Tibial nerve (tissue), 4 donors: ENCODE measurements around the gene SLC16A8.
"Not testable (repeated sequence)": the region's sequence is repeated elsewhere in the genome, so short reads cannot be mapped to it uniquely, and the experiment has no call there.

Experiments
- EP300 ChIP-seq, 2 donors: sonication (generic); formaldehyde crosslinking; IDR thresholded peaks; one replicate each; pipeline ENCODE4 v1.6.1; 2017; ENCODE audit warnings: antibody characterized with exemption in 2 of 2, mild to moderate bottlenecking in 1 of 2
- POLR2A ChIP-seq, 2 donors: fragments of 450-650 bp; IDR thresholded peaks; one replicate each; pipeline ENCODE4 v1.6.1; 2017; ENCODE audit warnings: antibody characterized with exemption in 2 of 2, mild to moderate bottlenecking in 2 of 2, moderate library complexity in 2 of 2
- TF ChIP-seq, protein P1 (sequence below), 5 experiments: fragments of 200-600 bp in 3 of 5; fragments of 450-650 bp in 2 of 5; sonication (generic) in 3 of 5; IDR thresholded peaks; one replicate each; pipeline ENCODE4 v1.5.1; 2016 to 2019; ENCODE audit warnings: antibody characterized with exemption in 5 of 5, mild to moderate bottlenecking in 3 of 5, moderate library complexity in 2 of 5

DNA sequence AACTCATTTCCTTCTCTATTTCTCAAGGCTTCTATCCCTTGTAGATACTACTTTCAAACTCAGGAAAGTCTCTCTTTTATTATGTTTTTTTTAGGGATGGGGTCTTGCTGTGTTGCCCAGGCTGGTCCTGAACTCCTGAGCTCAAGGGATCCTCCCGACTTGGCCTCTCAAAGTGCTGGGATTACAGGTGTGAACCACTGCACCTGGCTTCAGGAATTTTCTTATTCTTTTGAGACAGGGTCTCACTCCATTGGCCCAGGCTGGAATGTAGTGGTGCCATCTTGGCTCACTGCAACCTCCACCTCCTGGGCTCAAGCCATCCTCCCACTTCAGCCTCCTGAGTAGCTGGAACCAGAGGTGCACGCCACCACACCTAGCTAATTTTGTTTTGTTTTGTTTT is 4.8 kb downstream of the SLC16A8 start:
- TF ChIP-seq POLR2A, EP300 (IDR thresholded peaks at IDR 0.05): not testable (repeated sequence)
- TF ChIP-seq, protein P1, sequence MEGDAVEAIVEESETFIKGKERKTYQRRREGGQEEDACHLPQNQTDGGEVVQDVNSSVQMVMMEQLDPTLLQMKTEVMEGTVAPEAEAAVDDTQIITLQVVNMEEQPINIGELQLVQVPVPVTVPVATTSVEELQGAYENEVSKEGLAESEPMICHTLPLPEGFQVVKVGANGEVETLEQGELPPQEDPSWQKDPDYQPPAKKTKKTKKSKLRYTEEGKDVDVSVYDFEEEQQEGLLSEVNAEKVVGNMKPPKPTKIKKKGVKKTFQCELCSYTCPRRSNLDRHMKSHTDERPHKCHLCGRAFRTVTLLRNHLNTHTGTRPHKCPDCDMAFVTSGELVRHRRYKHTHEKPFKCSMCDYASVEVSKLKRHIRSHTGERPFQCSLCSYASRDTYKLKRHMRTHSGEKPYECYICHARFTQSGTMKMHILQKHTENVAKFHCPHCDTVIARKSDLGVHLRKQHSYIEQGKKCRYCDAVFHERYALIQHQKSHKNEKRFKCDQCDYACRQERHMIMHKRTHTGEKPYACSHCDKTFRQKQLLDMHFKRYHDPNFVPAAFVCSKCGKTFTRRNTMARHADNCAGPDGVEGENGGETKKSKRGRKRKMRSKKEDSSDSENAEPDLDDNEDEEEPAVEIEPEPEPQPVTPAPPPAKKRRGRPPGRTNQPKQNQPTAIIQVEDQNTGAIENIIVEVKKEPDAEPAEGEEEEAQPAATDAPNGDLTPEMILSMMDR (IDR thresholded peaks at IDR 0.05): not testable (repeated sequence)
